ENCODE results near the gene RHBDD1. TPM values are rescaled to one million over a fixed set of nuclear protein-coding genes. Genes with fewer than 3 reads are reported as not detected.

RHBDD1 gene
- total RNA-seq, 4 donors from 2014 or later: 15.0 to 21.0 (median 16.6) TPM

DNA sequence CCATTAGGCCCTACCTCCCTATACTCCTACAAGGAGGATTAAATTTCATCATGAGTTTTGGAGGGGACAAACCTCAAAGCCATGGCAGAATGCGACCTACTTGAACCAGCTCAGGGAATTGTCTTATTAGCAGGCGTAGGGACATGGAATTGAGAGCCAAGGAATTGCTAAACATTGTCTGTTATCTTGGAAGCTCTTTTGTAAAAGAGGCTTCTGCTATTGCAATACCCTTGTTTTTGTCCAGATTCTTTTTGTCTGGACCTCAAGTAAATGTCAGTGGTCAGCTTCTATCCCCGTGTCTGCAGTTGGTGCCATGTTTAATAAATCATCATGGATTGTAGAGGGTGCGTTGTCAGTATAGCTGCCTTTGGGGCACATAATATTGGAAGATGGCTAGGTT lies 62.3 kb downstream of the RHBDD1 start:
- TF ChIP-seq, protein P1, sequence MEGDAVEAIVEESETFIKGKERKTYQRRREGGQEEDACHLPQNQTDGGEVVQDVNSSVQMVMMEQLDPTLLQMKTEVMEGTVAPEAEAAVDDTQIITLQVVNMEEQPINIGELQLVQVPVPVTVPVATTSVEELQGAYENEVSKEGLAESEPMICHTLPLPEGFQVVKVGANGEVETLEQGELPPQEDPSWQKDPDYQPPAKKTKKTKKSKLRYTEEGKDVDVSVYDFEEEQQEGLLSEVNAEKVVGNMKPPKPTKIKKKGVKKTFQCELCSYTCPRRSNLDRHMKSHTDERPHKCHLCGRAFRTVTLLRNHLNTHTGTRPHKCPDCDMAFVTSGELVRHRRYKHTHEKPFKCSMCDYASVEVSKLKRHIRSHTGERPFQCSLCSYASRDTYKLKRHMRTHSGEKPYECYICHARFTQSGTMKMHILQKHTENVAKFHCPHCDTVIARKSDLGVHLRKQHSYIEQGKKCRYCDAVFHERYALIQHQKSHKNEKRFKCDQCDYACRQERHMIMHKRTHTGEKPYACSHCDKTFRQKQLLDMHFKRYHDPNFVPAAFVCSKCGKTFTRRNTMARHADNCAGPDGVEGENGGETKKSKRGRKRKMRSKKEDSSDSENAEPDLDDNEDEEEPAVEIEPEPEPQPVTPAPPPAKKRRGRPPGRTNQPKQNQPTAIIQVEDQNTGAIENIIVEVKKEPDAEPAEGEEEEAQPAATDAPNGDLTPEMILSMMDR (IDR thresholded peaks at IDR 0.05; ENCODE audit: low read depth): no peak

GRCh38 chr2:226898897-226899296 lies 63.0 kb downstream of the RHBDD1 start:
- TF ChIP-seq, protein P1 (IDR thresholded peaks at IDR 0.05; ENCODE audit: low read depth): no peak

- TF ChIP-seq, protein P1 (IDR thresholded peaks at IDR 0.05; ENCODE audit: low read depth): no peak
Observed at GRCh38 chr2:226902041-226902966, 66.5 kb downstream of the RHBDD1 start.

GRCh38 chr2:226903179-226903578 lies 67.3 kb downstream of the RHBDD1 start:
- TF ChIP-seq, protein P1 (IDR thresholded peaks at IDR 0.05; ENCODE audit: low read depth): no peak

DNA sequence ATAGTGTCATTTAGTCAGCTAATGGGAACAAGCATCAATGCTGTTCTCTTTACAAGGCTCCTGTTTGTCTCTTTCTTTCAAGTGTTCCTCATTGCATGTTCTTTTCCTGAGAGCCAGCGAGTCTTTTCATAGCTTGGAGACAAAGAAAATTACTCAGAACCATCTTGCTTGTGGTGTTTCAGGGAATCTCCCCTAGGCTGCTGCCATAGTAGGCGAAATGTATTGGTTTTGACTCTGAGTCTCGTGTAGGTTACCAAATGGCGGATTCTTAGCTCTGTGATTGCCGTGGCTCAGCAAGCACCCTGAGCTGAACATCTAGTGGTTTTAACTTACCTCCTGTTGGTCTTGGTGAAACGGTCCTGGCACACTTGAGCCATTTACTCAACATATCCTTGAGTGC lies 68.7 kb downstream of the RHBDD1 start:
- TF ChIP-seq, protein P1 (IDR thresholded peaks at IDR 0.05; ENCODE audit: low read depth): no peak

GRCh38 chr2:226905718-226906117 lies 69.9 kb downstream of the RHBDD1 start:
- TF ChIP-seq, protein P1 (IDR thresholded peaks at IDR 0.05; ENCODE audit: low read depth): no peak

- TF ChIP-seq, protein P1 (IDR thresholded peaks at IDR 0.05; ENCODE audit: low read depth): no peak
Observed at GRCh38 chr2:226906163-226906693, 70.4 kb downstream of the RHBDD1 start.
